ENCODE data around the gene CCDC93.

GRCh38 chr2:117972476-117973123, 41.3 kb downstream of the CCDC93 start:
- TF ChIP-seq CTCF (IDR thresholded peaks at IDR 0.05) = no peak
- no peak for TF ChIP-seq POLR2A (IDR thresholded peaks at IDR 0.05)

Measured in ovary (tissue), 3 donors.